Skeletal muscle satellite cell (primary cell): Measurements from ENCODE around the gene TPMT.

Experiments used
- H3K27me3 ChIP-seq: 2 replicates; pipeline ENCODE4 v1.7.0; 2013; ENCODE audit warnings: low read length; ENCODE audit not compliant: control insufficient read depth, insufficient read depth
- H3K36me3 ChIP-seq: 2 replicates; pipeline ENCODE4 v1.7.0; 2013; ENCODE audit warnings: mild to moderate bottlenecking, control low read depth, low read length; ENCODE audit not compliant: insufficient read depth
- H3K4me1 ChIP-seq: 2 replicates; pipeline ENCODE4 v1.7.0; 2013; ENCODE audit warnings: low read length; ENCODE audit not compliant: control insufficient read depth, insufficient read depth
- H3K4me2 ChIP-seq: 2 replicates; pipeline ENCODE4 v1.7.0; 2013; ENCODE audit warnings: mild to moderate bottlenecking, low read length
- H3K4me3 ChIP-seq: 2 replicates; pipeline ENCODE4 v1.7.0; 2013; ENCODE audit warnings: low read length
- H3K9ac ChIP-seq: 2 replicates; pipeline ENCODE4 v1.7.0; 2013; ENCODE audit warnings: mild to moderate bottlenecking, low read depth, low read length, moderate library complexity
- H3K9me3 ChIP-seq: replicated peaks from 2 replicates; pipeline ENCODE4 v1.7.0; 2013; ENCODE audit warnings: mild to moderate bottlenecking, control low read depth, low read length

The TPMT gene

GRCh38 chr6:18107061-18107460 lies 47.8 kb downstream of the TPMT start:
- H3K4me1 ChIP-seq, result no peaks in the 10 kb centered on the region
- H3K4me3 ChIP-seq, result no peak overlapping the region
- H3K4me2 ChIP-seq, result no peak overlapping the region
- no peaks in the 10 kb centered on the region for H3K9me3 ChIP-seq
- no peaks in the 10 kb centered on the region for H3K36me3 ChIP-seq
- H3K9ac ChIP-seq, result no peak overlapping the region
- no peaks in the 10 kb centered on the region for H3K27me3 ChIP-seq

DNA sequence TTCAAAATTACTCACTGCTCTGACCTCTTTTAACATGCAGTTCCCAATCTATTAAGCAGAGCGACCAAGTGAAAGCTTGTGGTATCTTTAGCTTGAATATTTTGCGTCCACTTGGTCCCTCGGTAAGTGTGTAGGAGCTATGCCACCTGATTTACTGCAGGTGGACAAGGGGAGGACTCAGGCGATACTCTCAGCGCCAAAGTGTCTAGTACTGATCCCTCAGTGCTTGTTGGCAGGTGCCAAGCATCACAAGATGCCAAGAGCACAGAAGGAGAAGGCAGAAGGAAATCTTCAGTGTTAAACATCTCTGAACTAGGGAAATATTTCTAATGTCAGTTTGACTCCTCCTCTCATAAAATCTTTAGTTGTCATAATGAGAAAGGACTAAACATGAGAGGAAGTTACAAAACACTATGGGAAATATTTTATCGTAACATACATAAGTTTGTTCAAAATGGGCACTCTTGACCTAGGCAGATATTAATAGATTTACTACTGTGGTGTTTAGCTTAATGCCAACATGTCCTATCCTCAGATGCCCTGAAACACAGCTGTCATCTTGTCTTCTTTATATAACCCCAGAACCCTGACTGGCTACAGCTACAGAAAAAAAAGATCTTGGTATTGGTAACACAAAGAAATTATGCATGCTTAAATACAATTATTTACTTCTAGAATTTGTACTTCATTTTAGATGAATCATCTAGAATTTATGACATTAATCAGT lies 51.9 kb downstream of the TPMT start:
- Histone ChIP-seq H3K9me3 (no peaks in the 10 kb centered on the region), H3K9ac (no peak overlapping the region), H3K4me1 (no peaks in the 10 kb centered on the region), H3K27me3 (no peaks in the 10 kb centered on the region), H3K36me3 (no peaks in the 10 kb centered on the region), H3K4me2 (no peak overlapping the region), H3K4me3 (no peak overlapping the region)

DNA sequence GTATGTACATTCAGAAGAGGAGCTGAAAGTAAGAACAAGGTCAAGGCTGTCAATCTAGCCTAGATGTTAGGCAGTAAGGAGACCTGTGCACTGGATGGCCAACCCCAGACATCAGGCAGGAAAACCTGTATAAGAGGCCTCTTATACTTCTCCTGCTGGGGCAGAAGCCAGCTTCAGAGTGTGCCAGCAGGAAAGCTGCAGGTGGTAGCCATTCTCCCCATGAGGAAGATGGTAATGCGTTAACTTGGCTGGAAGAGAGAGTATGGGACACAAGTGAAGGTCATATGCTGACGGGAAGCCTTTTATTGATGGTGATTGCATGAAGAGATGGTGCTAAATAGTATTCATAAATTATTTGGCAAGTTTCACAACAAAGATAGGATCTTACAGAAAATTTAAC lies 53.0 kb downstream of the TPMT start:
- H3K4me1 ChIP-seq, result no peaks in the 10 kb centered on the region
- no peaks in the 10 kb centered on the region for H3K36me3 ChIP-seq
- no peak overlapping the region for H3K4me3 ChIP-seq
- no peaks in the 10 kb centered on the region for H3K27me3 ChIP-seq
- no peaks in the 10 kb centered on the region for H3K9me3 ChIP-seq
- H3K4me2 ChIP-seq, result no peak overlapping the region
- no peak overlapping the region for H3K9ac ChIP-seq

GRCh38 chr6:18101271-18101670 lies 53.6 kb downstream of the TPMT start:
- no peaks in the 10 kb centered on the region for H3K27me3 ChIP-seq
- H3K4me3 ChIP-seq, result no peak overlapping the region
- no peaks in the 10 kb centered on the region for H3K9me3 ChIP-seq
- no peaks in the 10 kb centered on the region for H3K36me3 ChIP-seq
- no peak overlapping the region for H3K9ac ChIP-seq
- no peaks in the 10 kb centered on the region for H3K4me1 ChIP-seq
- no peak overlapping the region for H3K4me2 ChIP-seq

- no peaks in the 10 kb centered on the region for H3K27me3 ChIP-seq
- H3K4me3 ChIP-seq, result no peak overlapping the region
- H3K4me2 ChIP-seq, result no peak overlapping the region
- H3K9ac ChIP-seq, result no peak overlapping the region
- H3K36me3 ChIP-seq, result no peaks in the 10 kb centered on the region
- H3K4me1 ChIP-seq, result no peaks in the 10 kb centered on the region
- H3K9me3 ChIP-seq, result no peaks in the 10 kb centered on the region
Observed at GRCh38 chr6:18100296-18100695, 54.6 kb downstream of the TPMT start.

GRCh38 chr6:18099511-18099910 lies 55.4 kb downstream of the TPMT start:
- no peaks in the 10 kb centered on the region for H3K4me1 ChIP-seq
- H3K4me3 ChIP-seq, result no peak overlapping the region
- H3K9me3 ChIP-seq, result no peaks in the 10 kb centered on the region
- H3K36me3 ChIP-seq, result no peaks in the 10 kb centered on the region
- H3K27me3 ChIP-seq, result no peaks in the 10 kb centered on the region
- H3K4me2 ChIP-seq, result no peak overlapping the region
- H3K9ac ChIP-seq, result no peak overlapping the region

- H3K9ac ChIP-seq, result no peak overlapping the region
- H3K4me3 ChIP-seq, result no peak overlapping the region
- no peaks in the 10 kb centered on the region for H3K4me1 ChIP-seq
- H3K4me2 ChIP-seq, result no peak overlapping the region
- no peaks in the 10 kb centered on the region for H3K9me3 ChIP-seq
- H3K27me3 ChIP-seq, result no peaks in the 10 kb centered on the region
- H3K36me3 ChIP-seq, result no peaks in the 10 kb centered on the region
Observed at GRCh38 chr6:18096423-18096822, 58.5 kb downstream of the TPMT start.

DNA sequence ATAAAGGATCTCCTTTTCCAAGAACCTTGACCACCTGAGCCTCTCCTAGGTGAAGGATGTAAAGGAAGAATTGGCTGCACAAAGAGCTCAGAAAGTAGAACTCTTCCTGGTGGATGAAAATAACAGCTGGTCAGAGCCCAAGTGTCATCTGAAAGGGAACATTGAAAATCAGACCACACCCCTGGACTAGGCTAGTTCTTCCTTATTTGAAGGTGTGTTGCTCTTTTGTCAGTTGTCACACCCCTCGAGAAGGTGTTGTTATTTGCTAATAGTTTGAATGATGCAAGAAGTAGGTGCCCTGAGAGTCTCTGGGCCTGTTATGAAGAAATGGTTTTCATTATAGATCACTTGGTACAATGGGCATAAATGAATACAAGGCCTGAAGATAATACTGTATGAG lies 63.5 kb downstream of the TPMT start:
- Histone ChIP-seq H3K27me3 (peaks cover 3% of the 10 kb centered on the region), H3K4me1 (no peaks in the 10 kb centered on the region), H3K9ac (no peak overlapping the region), H3K9me3 (no peaks in the 10 kb centered on the region), H3K4me2 (no peak overlapping the region), H3K36me3 (no peaks in the 10 kb centered on the region), H3K4me3 (no peak overlapping the region)

GRCh38 chr6:18090349-18090786 lies 64.5 kb downstream of the TPMT start:
- no peaks in the 10 kb centered on the region for H3K9me3 ChIP-seq
- H3K4me2 ChIP-seq, result no peak overlapping the region
- H3K36me3 ChIP-seq, result no peaks in the 10 kb centered on the region
- H3K4me3 ChIP-seq, result no peak overlapping the region
- H3K9ac ChIP-seq, result no peak overlapping the region
- H3K27me3 ChIP-seq, result peaks cover 3% of the 10 kb centered on the region
- no peaks in the 10 kb centered on the region for H3K4me1 ChIP-seq

- no peaks in the 10 kb centered on the region for H3K4me1 ChIP-seq
- no peaks in the 10 kb centered on the region for H3K9me3 ChIP-seq
- H3K9ac ChIP-seq, result no peak overlapping the region
Observed at GRCh38 chr6:18088419-18089296, 66.2 kb downstream of the TPMT start.

DNA sequence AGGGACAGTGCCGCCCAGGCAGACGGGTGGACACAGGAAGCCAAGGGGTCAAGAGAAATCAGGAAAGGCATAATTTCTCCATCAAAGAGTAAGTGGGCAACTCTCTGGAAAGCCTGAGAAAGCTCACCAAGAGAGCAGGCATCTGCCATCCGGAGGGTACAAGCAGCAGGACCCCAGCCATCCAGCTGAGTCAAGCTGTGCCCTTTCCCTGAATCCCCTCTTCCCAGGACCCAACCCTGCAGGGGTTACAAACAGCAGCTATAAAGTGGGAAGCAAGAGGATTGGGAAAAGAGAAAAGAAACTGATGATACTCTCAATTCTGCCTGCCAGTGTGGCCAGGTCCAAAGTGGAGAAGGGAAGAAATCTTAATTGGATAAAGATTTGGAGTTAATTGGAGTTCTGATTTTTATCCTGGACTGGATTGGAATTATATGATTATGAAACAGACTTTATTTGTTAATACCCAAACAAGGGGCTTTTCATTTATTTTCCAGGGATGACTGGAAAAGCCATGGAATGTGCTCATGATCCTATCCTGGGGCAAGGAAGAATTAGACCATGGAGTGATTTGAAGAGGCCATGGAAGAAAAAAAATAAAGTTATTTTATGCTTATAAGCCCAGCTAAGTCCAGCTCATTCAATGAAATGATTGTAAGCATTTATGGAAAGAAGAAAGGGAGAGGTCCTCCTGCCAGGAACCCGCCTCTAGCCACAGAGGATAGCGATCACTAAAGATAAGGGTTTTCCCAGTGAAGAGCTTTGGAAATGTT lies 67.3 kb downstream of the TPMT start:
- Histone ChIP-seq H3K9me3 (no peaks in the 10 kb centered on the region), H3K4me1 (no peaks in the 10 kb centered on the region), H3K27me3 (peaks cover 3% of the 10 kb centered on the region), H3K4me3 (no peak overlapping the region), H3K4me2 (no peak overlapping the region), H3K36me3 (no peaks in the 10 kb centered on the region), H3K9ac (no peak overlapping the region)

More at GRCh38 chr6:18088419-18089296, 66.2 kb downstream of the TPMT start:
- H3K4me2 ChIP-seq, result no peak overlapping the region
- H3K27me3 ChIP-seq, result peaks cover 3% of the 10 kb centered on the region
- H3K4me3 ChIP-seq, result no peak overlapping the region
- H3K36me3 ChIP-seq, result no peaks in the 10 kb centered on the region
